GM15510 (cell line): ENCODE measurements around the gene RSPH1.

Source experiments
- POLR2A ChIP-seq: IDR thresholded peaks from 3 replicates; pipeline ENCODE4 v1.6.1; 2011; ENCODE audit warnings: borderline replicate concordance; ENCODE audit not compliant: insufficient read length; ENCODE audit errors: extremely low read depth

Gene RSPH1

GRCh38 chr21:42443876-42444744 is 51.9 kb downstream of the RSPH1 start:
- TF ChIP-seq POLR2A: no peak

- no peak for TF ChIP-seq POLR2A
These were observed 52.7 kb downstream of the RSPH1 start for GRCh38 chr21:42443181-42443785.

- TF ChIP-seq POLR2A: no peak
These were observed 54.1 kb downstream of the RSPH1 start for GRCh38 chr21:42441963-42442362.

DNA sequence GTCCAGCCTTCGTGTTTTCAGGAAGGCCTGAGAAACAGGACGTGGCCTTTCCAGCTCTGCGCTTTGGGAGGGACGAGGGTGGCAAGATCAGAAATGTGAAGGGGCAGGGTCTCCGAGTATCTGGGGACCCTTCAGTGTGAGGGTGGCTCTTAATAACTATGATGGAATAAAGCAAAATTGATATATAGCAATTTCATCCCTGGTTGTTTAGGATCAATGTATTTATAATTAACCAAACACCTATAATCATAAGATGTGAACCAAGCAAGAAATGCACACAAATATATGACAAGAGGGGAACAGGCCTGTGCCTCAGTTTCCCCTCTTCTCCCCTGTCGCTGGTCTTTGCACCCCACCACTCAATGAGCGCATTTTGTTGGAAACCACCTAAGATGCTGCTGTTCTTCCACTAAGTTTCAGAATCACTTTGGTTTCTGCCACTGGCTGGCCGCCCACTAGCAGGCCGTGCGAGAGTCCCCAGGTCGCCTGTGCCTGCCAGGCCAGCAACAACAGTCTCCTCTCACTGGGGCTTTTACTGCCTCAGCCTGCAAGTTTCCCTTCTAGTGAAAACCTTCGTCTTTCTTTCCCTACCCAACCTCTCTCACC is 55.7 kb downstream of the RSPH1 start:
- TF ChIP-seq POLR2A: no peak

DNA sequence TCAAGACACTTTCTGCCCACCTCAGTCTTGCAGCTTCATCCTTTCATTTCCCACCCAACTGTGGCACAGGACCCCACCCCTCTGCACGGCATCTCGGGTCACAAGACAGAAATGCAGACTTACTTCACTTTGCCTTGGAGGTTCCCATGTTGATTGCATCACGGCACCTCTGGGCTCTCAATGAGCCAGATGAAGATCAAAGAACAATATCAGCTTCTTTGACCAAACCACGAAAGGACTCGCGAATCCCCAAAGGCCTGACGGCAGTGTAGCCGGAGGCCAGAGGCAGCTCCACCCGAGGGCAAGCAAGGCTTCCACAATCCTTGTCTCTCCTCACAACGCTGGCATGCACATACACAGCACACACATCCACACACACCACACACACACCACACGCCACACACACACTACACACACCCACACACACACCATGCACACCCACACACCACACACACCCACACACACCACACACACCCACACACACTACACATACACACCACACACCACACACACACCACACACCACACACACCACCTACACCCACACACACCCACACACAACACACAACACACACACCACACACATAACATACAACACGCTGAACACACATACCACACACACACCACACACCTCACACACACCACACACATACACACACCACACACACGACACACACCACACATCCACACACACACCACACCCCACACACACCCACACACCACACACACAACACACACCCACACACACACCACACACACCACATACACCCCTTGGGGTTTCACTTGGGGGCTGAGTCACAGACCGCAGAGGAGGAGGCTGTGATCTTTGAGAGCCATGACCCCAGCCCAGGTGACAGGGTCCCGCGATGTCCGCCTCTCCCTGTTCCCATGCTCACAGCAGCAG is 56.5 kb downstream of the RSPH1 start:
- no peak for TF ChIP-seq POLR2A

DNA sequence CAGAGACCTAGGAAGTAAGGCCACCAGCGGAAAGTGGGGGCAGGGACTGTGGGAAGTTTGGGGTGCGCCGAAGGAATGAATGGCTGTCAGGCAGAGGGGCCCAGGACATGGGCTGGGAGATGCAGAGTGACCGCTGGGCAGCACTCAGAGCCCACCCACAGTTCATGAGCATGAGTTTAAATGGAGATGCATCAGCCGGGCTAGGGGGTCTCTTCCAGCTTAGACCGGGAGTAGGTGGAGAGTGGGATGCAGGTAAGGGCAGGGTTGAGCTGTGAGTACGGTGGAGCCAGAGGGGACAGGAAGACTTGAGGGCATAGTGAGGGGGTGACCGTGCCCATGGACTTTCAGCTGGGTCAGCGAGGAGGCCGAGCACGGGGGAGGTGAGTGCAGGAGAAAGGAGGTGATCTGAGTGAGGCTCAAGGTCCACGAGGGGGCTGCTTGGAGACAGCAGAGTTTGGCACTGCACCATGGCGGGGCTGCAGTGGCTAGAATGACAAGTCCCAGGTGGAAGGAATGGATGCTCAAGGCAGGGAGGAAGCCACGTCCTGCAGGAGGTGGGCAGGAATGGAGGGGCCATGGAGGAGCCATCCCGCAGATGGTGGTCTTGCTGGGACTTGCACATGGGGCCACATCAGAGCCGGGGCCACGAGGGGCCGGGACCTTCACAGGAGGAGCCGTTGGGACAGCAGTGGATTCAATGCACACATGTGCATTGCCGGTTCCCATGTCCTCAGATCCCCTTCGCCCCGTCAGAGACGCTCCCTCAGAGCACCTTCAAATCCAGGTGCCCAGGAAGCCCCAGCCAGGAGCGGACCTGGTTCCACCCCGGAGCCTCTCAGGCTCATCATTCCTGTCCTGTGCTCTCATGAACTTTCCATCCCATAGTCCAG is 57.5 kb downstream of the RSPH1 start:
- no peak for TF ChIP-seq POLR2A

DNA sequence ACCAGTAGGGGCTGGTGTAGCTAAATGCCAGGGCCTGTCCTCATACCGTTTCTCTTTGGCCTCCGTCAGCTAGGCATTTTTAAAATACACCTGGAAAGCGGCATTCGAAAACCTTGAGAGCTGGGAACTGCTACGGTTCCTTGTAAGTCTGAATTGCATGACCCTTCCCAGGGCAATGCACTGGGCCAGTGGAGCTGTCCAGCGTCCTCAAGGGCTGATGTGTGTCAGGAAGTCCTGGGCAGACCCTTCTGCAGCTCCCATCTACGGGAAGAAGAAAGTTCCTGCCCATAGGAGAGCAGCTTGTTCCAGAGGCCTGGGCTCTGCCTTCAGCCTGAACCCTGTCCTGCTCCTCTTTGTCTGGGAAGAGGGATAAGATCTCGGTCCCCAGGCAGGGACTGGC is 58.2 kb downstream of the RSPH1 start:
- TF ChIP-seq POLR2A: no peak

DNA sequence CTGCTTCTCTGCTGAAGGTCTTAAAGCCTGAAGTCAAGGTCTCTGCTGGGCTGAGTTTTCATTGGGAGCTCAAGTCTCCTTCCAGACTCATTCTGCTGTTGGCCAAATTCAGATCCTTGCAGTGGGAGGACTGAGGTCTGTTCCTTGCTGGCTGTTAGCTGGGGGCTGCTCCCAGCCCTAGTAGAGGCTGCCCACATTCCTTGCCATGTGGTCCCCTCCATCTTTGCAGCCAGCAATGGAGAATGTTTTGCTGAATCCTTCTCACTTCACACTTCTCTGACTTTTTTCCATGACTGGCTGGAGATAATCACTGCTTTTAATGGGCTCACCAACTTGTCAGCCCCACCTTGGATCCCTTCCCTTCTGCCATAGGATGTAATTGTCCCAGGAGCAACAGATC is 59.1 kb downstream of the RSPH1 start:
- no peak for TF ChIP-seq POLR2A

GRCh38 chr21:42435833-42436232 is 60.2 kb downstream of the RSPH1 start:
- no peak for TF ChIP-seq POLR2A

- no peak for TF ChIP-seq POLR2A
These were observed 60.6 kb downstream of the RSPH1 start for GRCh38 chr21:42435401-42435800.

DNA sequence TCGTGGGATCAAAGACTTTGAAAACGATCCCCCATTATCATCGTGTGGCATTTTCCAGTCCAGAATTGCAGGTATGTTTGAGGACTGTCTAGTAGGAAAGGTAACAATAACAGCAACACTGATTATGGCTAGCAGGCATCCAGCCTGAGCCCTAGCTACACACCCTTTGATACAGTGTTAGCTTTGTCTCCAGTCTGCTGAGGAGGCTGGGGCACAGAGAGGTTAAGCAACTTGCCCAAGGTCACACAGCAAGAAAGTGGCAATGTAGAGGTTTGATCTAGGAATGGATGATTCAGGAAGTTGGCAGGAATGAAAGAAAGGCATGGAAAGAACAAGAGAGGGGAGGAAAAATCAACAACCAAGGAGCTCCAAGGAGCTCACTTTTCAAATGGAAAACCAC is 61.1 kb downstream of the RSPH1 start:
- TF ChIP-seq POLR2A: no peak

GRCh38 chr21:42433946-42434551 is 62.0 kb downstream of the RSPH1 start:
- no peak for TF ChIP-seq POLR2A

GRCh38 chr21:42432695-42433094 is 63.3 kb downstream of the RSPH1 start:
- TF ChIP-seq POLR2A: no peak
